Measurements from ENCODE around the gene TMEM176B.
"Not testable (repeated sequence)": the region's sequence is repeated elsewhere in the genome, so short reads cannot be mapped to it uniquely, and the experiment has no call there.

The TMEM176B gene

GRCh38 chr7:150781103-150781502, 19.1 kb downstream of the TMEM176B start:
- no peak for TF ChIP-seq CTCF (IDR thresholded peaks at IDR 0.05; ENCODE audit: control insufficient read depth, extremely low read depth, insufficient read depth)
- no peak for DNase-seq (ENCODE audit: low read depth)
- no peak overlapping the region for H3K4me3 ChIP-seq (ENCODE audit: low read depth, low read length)

GRCh38 chr7:150780292-150780691, 19.9 kb downstream of the TMEM176B start:
- no peak for DNase-seq (ENCODE audit: low read depth)
- no peak for TF ChIP-seq CTCF (IDR thresholded peaks at IDR 0.05; ENCODE audit: control insufficient read depth, extremely low read depth, insufficient read depth)
- H3K4me3 ChIP-seq (ENCODE audit: low read depth, low read length) = no peak overlapping the region

- DNase-seq (ENCODE audit: low read depth) = peak; percentile 44
- peak; percentile 95 for TF ChIP-seq CTCF (IDR thresholded peaks at IDR 0.05; ENCODE audit: control insufficient read depth, extremely low read depth, insufficient read depth)
- no peak overlapping the region for H3K4me3 ChIP-seq (ENCODE audit: low read depth, low read length)
Measured at GRCh38 chr7:150778738-150779301, 21.3 kb downstream of the TMEM176B start.

GRCh38 chr7:150778014-150778737, 22.0 kb downstream of the TMEM176B start:
- no peak overlapping the region for H3K4me3 ChIP-seq (ENCODE audit: low read depth, low read length)
- no peak for TF ChIP-seq CTCF (IDR thresholded peaks at IDR 0.05; ENCODE audit: control insufficient read depth, extremely low read depth, insufficient read depth)
- no peak for DNase-seq (ENCODE audit: low read depth)

GRCh38 chr7:150774131-150774530, 26.0 kb downstream of the TMEM176B start:
- not testable (repeated sequence) for H3K4me3 ChIP-seq (ENCODE audit: low read depth, low read length); DNase-seq (ENCODE audit: low read depth)

- DNase-seq (ENCODE audit: low read depth) = no peak
- H3K4me3 ChIP-seq (ENCODE audit: low read depth, low read length) = no peak overlapping the region
- no peak for TF ChIP-seq CTCF (IDR thresholded peaks at IDR 0.05; ENCODE audit: control insufficient read depth, extremely low read depth, insufficient read depth)
Measured at GRCh38 chr7:150769768-150770167, 30.4 kb downstream of the TMEM176B start.

- no peak for TF ChIP-seq CTCF (IDR thresholded peaks at IDR 0.05; ENCODE audit: control insufficient read depth, extremely low read depth, insufficient read depth)
- DNase-seq (ENCODE audit: low read depth) = no peak
- H3K4me3 ChIP-seq (ENCODE audit: low read depth, low read length) = no peak overlapping the region
Measured at GRCh38 chr7:150766334-150766709, 33.8 kb downstream of the TMEM176B start.
